CD4-positive, alpha-beta T cell (primary cell): ENCODE results near the gene RILPL1. TPM values are rescaled to one million over a fixed set of nuclear protein-coding genes. Genes with fewer than 3 reads are reported as not detected.
"Not testable (repeated sequence)": the region's sequence is repeated elsewhere in the genome, so short reads cannot be mapped to it uniquely, and the experiment has no call there.

Experiments used
- ATAC-seq: fragments of 200-7000 bp; cut with Tn5 transposase; one replicate; pipeline ENCODE4 v1.10.0; 2022; ENCODE audit warnings: mild to moderate bottlenecking; ENCODE audit not compliant: poor library complexity
- CTCF ChIA-PET: fragments of 350-600 bp; sonication (Branson Sonifier 250); formaldehyde crosslinking; loops from one replicate; lab custom pipeline; 2021; ENCODE audit warnings: antibody characterized with exemption, inconsistent platforms; lab: Charles Lee
- POLR2A ChIA-PET: fragments of 350-600 bp; sonication (Branson Sonifier 250); formaldehyde crosslinking; loops from one replicate; lab custom pipeline; 2021; ENCODE audit warnings: antibody characterized with exemption, inconsistent platforms; lab: Charles Lee
- DNase-seq, 14 experiments: peaks; one replicate each; pipeline ENCODE4 v3.0.0-alpha.2; 2013 to 2020; ENCODE audit warnings: mixed read lengths in 2 of 14
- H3K27ac ChIP-seq, 2 donors: one replicate each; pipeline versions ENCODE4 v1.5.1 to v1.7.0; 2013; ENCODE audit warnings: low read length in 2 of 2, low read depth in 1 of 2, mild to moderate bottlenecking in 1 of 2
- H3K27me3 ChIP-seq, 2 experiments: 1 replicate in 1 of 2; 2 replicates in 1 of 2; pipeline versions ENCODE4 v1.6.1 to v1.7.0; 2013; ENCODE audit warnings: low read length in 2 of 2, control low read depth in 1 of 2, mild to moderate bottlenecking in 1 of 2, moderate library complexity in 1 of 2; ENCODE audit not compliant: insufficient read depth in 2 of 2, control insufficient read depth in 1 of 2
- H3K36me3 ChIP-seq: one replicate; pipeline ENCODE4 v1.6.1; 2013; ENCODE audit warnings: low read length, control low read depth; ENCODE audit not compliant: insufficient read depth
- H3K4me1 ChIP-seq: one replicate; pipeline ENCODE4 v1.6.1; 2013; ENCODE audit warnings: low read length, control low read depth; ENCODE audit not compliant: insufficient read depth
- H3K4me3 ChIP-seq: one replicate; pipeline ENCODE4 v1.5.1; 2013; ENCODE audit warnings: mild to moderate bottlenecking, low read length, moderate library complexity
- H3K9me3 ChIP-seq, 2 experiments: 1 replicate in 1 of 2; 2 replicates in 1 of 2; pipeline versions ENCODE4 v1.6.1 to v1.7.0; 2013; ENCODE audit warnings: low read length in 2 of 2, mild to moderate bottlenecking in 2 of 2, control low read depth in 1 of 2, moderate library complexity in 1 of 2; ENCODE audit not compliant: control insufficient read depth in 1 of 2, insufficient read depth in 1 of 2
- H3K27ac Mint-ChIP-seq: one replicate; pipeline ENCODE4 v1.8.0; 2020; ENCODE audit warnings: mixed read lengths
- H3K27me3 Mint-ChIP-seq: one replicate; pipeline ENCODE4 v1.8.0; 2021; ENCODE audit warnings: mixed read lengths
- H3K36me3 Mint-ChIP-seq: one replicate; pipeline ENCODE4 v1.8.0; 2021; ENCODE audit warnings: low read depth, mixed read lengths
- H3K4me1 Mint-ChIP-seq: one replicate; pipeline ENCODE4 v1.8.0; 2021; ENCODE audit warnings: low read depth, mixed read lengths
- H3K4me3 Mint-ChIP-seq: one replicate; pipeline ENCODE4 v1.8.0; 2020; ENCODE audit warnings: mild to moderate bottlenecking, mixed read lengths
- H3K9me3 Mint-ChIP-seq: one replicate; pipeline ENCODE4 v1.8.0; 2020; ENCODE audit warnings: mixed read lengths
- intact Hi-C, 2 experiments: fragments of 100-400 bp; cut with DNase I in 1 of 2; cut with micrococcal nuclease in 1 of 2; formaldehyde crosslinking; loops; one replicate each; pipeline versions ENCODE4 v1.15.1 to v1.9.0; 2023 to 2025; cut with DNase I, micrococcal nuclease
- total RNA-seq, 174 experiments: library from RNA in 2 of 174; stranded (reverse) in 2 of 174; gene quantifications; one replicate each; pipeline ENCODE4 v1.2.3 and lab custom pipeline; 2021 to 2026
- TF ChIP-seq, protein P1 (sequence below): fragments of 200-600 bp; IDR thresholded peaks from one replicate; pipeline ENCODE4 v1.8.0; 2022; ENCODE audit warnings: antibody characterized with exemption, mild to moderate bottlenecking

RILPL1 gene
- total RNA-seq, 2 experiments from 2014 or later, result 3.3 to 3.4 TPM

- no peaks in the 10 kb centered on the region for H3K9me3 Mint-ChIP-seq
- TF ChIP-seq, protein P1, sequence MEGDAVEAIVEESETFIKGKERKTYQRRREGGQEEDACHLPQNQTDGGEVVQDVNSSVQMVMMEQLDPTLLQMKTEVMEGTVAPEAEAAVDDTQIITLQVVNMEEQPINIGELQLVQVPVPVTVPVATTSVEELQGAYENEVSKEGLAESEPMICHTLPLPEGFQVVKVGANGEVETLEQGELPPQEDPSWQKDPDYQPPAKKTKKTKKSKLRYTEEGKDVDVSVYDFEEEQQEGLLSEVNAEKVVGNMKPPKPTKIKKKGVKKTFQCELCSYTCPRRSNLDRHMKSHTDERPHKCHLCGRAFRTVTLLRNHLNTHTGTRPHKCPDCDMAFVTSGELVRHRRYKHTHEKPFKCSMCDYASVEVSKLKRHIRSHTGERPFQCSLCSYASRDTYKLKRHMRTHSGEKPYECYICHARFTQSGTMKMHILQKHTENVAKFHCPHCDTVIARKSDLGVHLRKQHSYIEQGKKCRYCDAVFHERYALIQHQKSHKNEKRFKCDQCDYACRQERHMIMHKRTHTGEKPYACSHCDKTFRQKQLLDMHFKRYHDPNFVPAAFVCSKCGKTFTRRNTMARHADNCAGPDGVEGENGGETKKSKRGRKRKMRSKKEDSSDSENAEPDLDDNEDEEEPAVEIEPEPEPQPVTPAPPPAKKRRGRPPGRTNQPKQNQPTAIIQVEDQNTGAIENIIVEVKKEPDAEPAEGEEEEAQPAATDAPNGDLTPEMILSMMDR, result no peak
- Histone ChIP-seq H3K27ac (no peak overlapping the region), H3K36me3 (no peaks in the 10 kb centered on the region), H3K27me3 (no peaks in the 10 kb centered on the region), H3K4me3 (no peak overlapping the region), H3K4me1 (no peaks in the 10 kb centered on the region), H3K9me3 (no peaks in the 10 kb centered on the region)
- DNase-seq (no peak), ATAC-seq (no peak)
- intact Hi-C loops, result no loop called here
- ChIA-PET CTCF (no interaction called here), POLR2A (no interaction called here)
- H3K36me3 Mint-ChIP-seq, result no peaks in the 10 kb centered on the region
- no peaks in the 10 kb centered on the region for H3K27me3 Mint-ChIP-seq
- H3K4me1 Mint-ChIP-seq, result no peaks in the 10 kb centered on the region
- H3K4me3 Mint-ChIP-seq, result no peak overlapping the region
- no peak overlapping the region for H3K27ac Mint-ChIP-seq
These were observed 10.0 kb upstream of the RILPL1 start for GRCh38 chr12:123543541-123543940.

- no peaks in the 10 kb centered on the region for H3K4me1 Mint-ChIP-seq
- TF ChIP-seq, protein P1, result no peak
- DNase-seq (no peak), ATAC-seq (no peak)
- no peak overlapping the region for H3K4me3 Mint-ChIP-seq
- no peaks in the 10 kb centered on the region for H3K27me3 Mint-ChIP-seq
- no peak overlapping the region for H3K27ac Mint-ChIP-seq
- H3K36me3 Mint-ChIP-seq, result no peaks in the 10 kb centered on the region
- H3K9me3 Mint-ChIP-seq, result no peaks in the 10 kb centered on the region
- POLR2A ChIA-PET, result no interaction called here
- intact Hi-C loops, result no loop called here
- no peaks in the 10 kb centered on the region for H3K9me3 ChIP-seq
- no peak overlapping the region for H3K27ac ChIP-seq
- H3K4me3 ChIP-seq, result no peak overlapping the region
- CTCF ChIA-PET, result no interaction called here
- H3K36me3 ChIP-seq, result no peaks in the 10 kb centered on the region
- H3K27me3 ChIP-seq, result no peaks in the 10 kb centered on the region
- no peaks in the 10 kb centered on the region for H3K4me1 ChIP-seq
These were observed 7.6 kb upstream of the RILPL1 start for GRCh38 chr12:123540899-123541662.

DNA sequence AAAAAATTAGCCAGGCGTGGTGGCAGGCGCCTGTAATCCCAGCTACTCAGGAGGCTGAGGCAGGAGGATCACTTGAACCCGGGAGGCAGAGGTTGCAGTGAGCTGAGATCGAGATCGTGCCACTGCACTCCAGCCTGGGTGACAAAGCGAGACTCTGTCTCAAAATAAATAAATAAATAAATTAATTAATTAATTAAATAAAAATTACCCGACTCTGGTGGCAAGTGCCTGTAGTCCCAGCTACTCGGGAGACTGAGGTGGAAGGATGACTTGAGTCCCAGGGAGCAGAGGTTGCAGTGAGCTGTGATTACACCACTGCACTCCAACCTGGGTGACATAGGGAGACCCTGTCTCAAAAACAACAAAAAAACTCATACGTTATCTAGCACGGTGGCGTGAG lies 2.4 kb upstream of the RILPL1 start:
- DNase-seq, H3K9me3 ChIP-seq, H3K9me3 Mint-ChIP-seq, POLR2A ChIA-PET, CTCF ChIA-PET, H3K36me3 ChIP-seq, H3K27me3 ChIP-seq, H3K36me3 Mint-ChIP-seq, H3K27ac ChIP-seq, H3K4me3 ChIP-seq, intact Hi-C loops, ATAC-seq, H3K27ac Mint-ChIP-seq, H3K27me3 Mint-ChIP-seq: not testable (repeated sequence)
- H3K4me1 Mint-ChIP-seq, result peaks cover 15% of the 10 kb centered on the region
- peaks cover 23% of the 10 kb centered on the region for H3K4me1 ChIP-seq
- H3K4me3 Mint-ChIP-seq, result peak overlapping the region; percentile 79
